Neural progenitor cell (in vitro differentiated cells): ENCODE results near the gene MYO18B. TPM values are rescaled to one million over a fixed set of nuclear protein-coding genes. Genes with fewer than 3 reads are reported as not detected.

ENCODE experiments used
- DNase-seq: peaks from one replicate; pipeline ENCODE4 v3.0.0-alpha.2; 2016; ENCODE audit warnings: low spot score
- H2AFZ ChIP-seq: fragments of 200-600 bp; sonication (generic); replicated peaks from 2 replicates; pipeline ENCODE4 v1.6.1; 2016; ENCODE audit warnings: antibody characterized with exemption
- H3F3A ChIP-seq: fragments of 200-600 bp; sonication (generic); 2 replicates; pipeline ENCODE4 v1.6.1; 2016; ENCODE audit warnings: antibody characterized with exemption, low read depth
- H3K27ac ChIP-seq: fragments of 200-600 bp; sonication (generic); 2 replicates; pipeline ENCODE4 v1.5.1; 2016; ENCODE audit warnings: mild to moderate bottlenecking
- H3K27me3 ChIP-seq: fragments of 200-600 bp; sonication (generic); 2 replicates; pipeline ENCODE4 v1.6.1; 2016; ENCODE audit warnings: mild to moderate bottlenecking, moderate library complexity
- H3K36me3 ChIP-seq: fragments of 200-600 bp; sonication (generic); 2 replicates; pipeline ENCODE4 v1.5.1; 2016
- H3K4me1 ChIP-seq: fragments of 200-600 bp; sonication (generic); 2 replicates; pipeline ENCODE4 v1.6.1; 2016; ENCODE audit warnings: mixed run types
- H3K4me2 ChIP-seq: fragments of 200-600 bp; sonication (generic); 2 replicates; pipeline ENCODE4 v1.6.1; 2016
- H3K4me3 ChIP-seq: fragments of 200-600 bp; sonication (generic); 2 replicates; pipeline ENCODE4 v1.5.1; 2016
- H3K79me2 ChIP-seq: fragments of 200-600 bp; sonication (generic); 2 replicates; pipeline ENCODE4 v1.6.1; 2016; ENCODE audit warnings: low read depth
- H3K9ac ChIP-seq: fragments of 200-600 bp; sonication (generic); 2 replicates; pipeline ENCODE4 v1.6.1; 2016
- H3K9me3 ChIP-seq: fragments of 200-600 bp; sonication (generic); 2 replicates; pipeline ENCODE4 v1.5.1; 2016; ENCODE audit warnings: low read depth
- H4K20me1 ChIP-seq: fragments of 200-600 bp; sonication (generic); 2 replicates; pipeline ENCODE4 v1.6.1; 2016; ENCODE audit warnings: low read depth
- H3K27ac Mint-ChIP-seq: 3 replicates; pipeline ENCODE4 v1.8.0; 2021; ENCODE audit warnings: mixed read lengths
- H3K27me3 Mint-ChIP-seq: 2 replicates; pipeline ENCODE4 v1.8.0; 2022; ENCODE audit warnings: low read depth, mild to moderate bottlenecking, inconsistent platforms, moderate library complexity, mixed read lengths; ENCODE audit not compliant: insufficient read depth
- H3K36me3 Mint-ChIP-seq: 3 replicates; pipeline ENCODE4 v1.8.0; 2021; ENCODE audit warnings: mixed read lengths
- H3K4me1 Mint-ChIP-seq: 3 replicates; pipeline ENCODE4 v1.8.0; 2021; ENCODE audit warnings: mixed read lengths
- H3K4me3 Mint-ChIP-seq: 3 replicates; pipeline ENCODE4 v1.8.0; 2021; ENCODE audit warnings: mild to moderate bottlenecking, moderate library complexity, mixed read lengths
- H3K9me3 Mint-ChIP-seq: 3 replicates; pipeline ENCODE4 v1.8.0; 2020; ENCODE audit warnings: mixed read lengths
- CTCF ChIP-seq: fragments of 200-600 bp; sonication (generic); IDR thresholded peaks from 2 replicates; pipeline ENCODE4 v1.5.1; 2017; ENCODE audit warnings: antibody characterized with exemption, mild to moderate bottlenecking
- EZH2 ChIP-seq: fragments of 200-600 bp; sonication (generic); IDR thresholded peaks from 2 replicates; pipeline ENCODE4 v1.6.1; 2017; ENCODE audit warnings: antibody characterized with exemption, mild to moderate bottlenecking, moderate library complexity
- EZH2phosphoT487 ChIP-seq: fragments of 200-600 bp; sonication (generic); IDR thresholded peaks from 2 replicates; pipeline ENCODE4 v1.6.1; 2017; ENCODE audit warnings: antibody characterized with exemption
- total RNA-seq: library from RNA; depleted of rRNA; stranded (reverse); fragments of >200 nt; gene quantifications from 2 replicates; pipeline ENCODE4 v1.2.3, GENCODE V29; 2015; ENCODE audit warnings: low replicate concordance

MYO18B gene
- total RNA-seq, 1 donor from 2014 or later, result not detected

- H3K36me3 Mint-ChIP-seq, result no peaks in the 10 kb centered on the region
- H3K4me3 Mint-ChIP-seq, result no peak overlapping the region
- no peak overlapping the region for H2AFZ ChIP-seq
- H3K4me2 ChIP-seq, result no peak overlapping the region
- no peaks in the 10 kb centered on the region for H3K4me1 ChIP-seq
- no peaks in the 10 kb centered on the region for H3K79me2 ChIP-seq
- H4K20me1 ChIP-seq, result no peaks in the 10 kb centered on the region
- H3K9ac ChIP-seq, result no peak overlapping the region
- peaks cover 8% of the 10 kb centered on the region for H3K4me1 Mint-ChIP-seq
- TF ChIP-seq CTCF (peak; percentile 82), EZH2 (no peak), EZH2phosphoT487 (no peak)
- H3K9me3 Mint-ChIP-seq, result no peaks in the 10 kb centered on the region
- no peaks in the 10 kb centered on the region for H3K9me3 ChIP-seq
- H3K27ac ChIP-seq, result no peak overlapping the region
- no peak overlapping the region for H3K27ac Mint-ChIP-seq
- H3K4me3 ChIP-seq, result no peak overlapping the region
- H3K27me3 Mint-ChIP-seq, result peaks cover 3% of the 10 kb centered on the region
- H3F3A ChIP-seq, result no peaks in the 10 kb centered on the region
- no peaks in the 10 kb centered on the region for H3K27me3 ChIP-seq
- peak; percentile 71 for DNase-seq
- no peaks in the 10 kb centered on the region for H3K36me3 ChIP-seq
Observed at GRCh38 chr22:25774575-25775026, 32.6 kb downstream of the MYO18B start.

- Histone ChIP-seq H3K79me2 (no peaks in the 10 kb centered on the region), H2AFZ (no peak overlapping the region), H4K20me1 (no peaks in the 10 kb centered on the region), H3K4me2 (no peak overlapping the region), H3K36me3 (no peaks in the 10 kb centered on the region), H3K4me3 (no peak overlapping the region), H3K9me3 (no peaks in the 10 kb centered on the region), H3K9ac (no peak overlapping the region), H3K27me3 (no peaks in the 10 kb centered on the region), H3F3A (no peaks in the 10 kb centered on the region), H3K27ac (no peak overlapping the region), H3K4me1 (no peaks in the 10 kb centered on the region)
- Mint-ChIP-seq H3K27me3 (peaks cover 3% of the 10 kb centered on the region), H3K36me3 (no peaks in the 10 kb centered on the region), H3K4me1 (peaks cover 8% of the 10 kb centered on the region), H3K27ac (peak overlapping the region; percentile 2), H3K9me3 (no peaks in the 10 kb centered on the region), H3K4me3 (no peak overlapping the region)
- peak; percentile 54 for DNase-seq
- TF ChIP-seq EZH2 (no peak), CTCF (no peak), EZH2phosphoT487 (no peak)
Observed at GRCh38 chr22:25775531-25775930, 33.5 kb downstream of the MYO18B start.

GRCh38 chr22:25777411-25777810 lies 35.4 kb downstream of the MYO18B start:
- H3K36me3 ChIP-seq, result no peaks in the 10 kb centered on the region
- no peak overlapping the region for H3K9ac ChIP-seq
- H2AFZ ChIP-seq, result no peak overlapping the region
- H3K27me3 ChIP-seq, result no peaks in the 10 kb centered on the region
- Mint-ChIP-seq H3K36me3 (no peaks in the 10 kb centered on the region), H3K4me3 (no peak overlapping the region), H3K27ac (no peak overlapping the region), H3K9me3 (no peaks in the 10 kb centered on the region), H3K27me3 (no peaks in the 10 kb centered on the region), H3K4me1 (peaks cover 8% of the 10 kb centered on the region)
- no peak overlapping the region for H3K4me3 ChIP-seq
- TF ChIP-seq EZH2phosphoT487, result no peak
- no peak for DNase-seq
- no peak overlapping the region for H3K4me2 ChIP-seq
- no peak overlapping the region for H3K27ac ChIP-seq
- no peaks in the 10 kb centered on the region for H3K9me3 ChIP-seq
- H3K79me2 ChIP-seq, result no peaks in the 10 kb centered on the region
- H3K4me1 ChIP-seq, result no peaks in the 10 kb centered on the region
- no peaks in the 10 kb centered on the region for H3F3A ChIP-seq
- H4K20me1 ChIP-seq, result no peaks in the 10 kb centered on the region

GRCh38 chr22:25777870-25778269 lies 35.9 kb downstream of the MYO18B start:
- H3K36me3 ChIP-seq, result no peaks in the 10 kb centered on the region
- H3K79me2 ChIP-seq, result no peaks in the 10 kb centered on the region
- H3K4me1 ChIP-seq, result no peaks in the 10 kb centered on the region
- H3K27ac Mint-ChIP-seq, result no peak overlapping the region
- no peak overlapping the region for H3K4me3 ChIP-seq
- no peak overlapping the region for H3K4me3 Mint-ChIP-seq
- H3K27ac ChIP-seq, result no peak overlapping the region
- H2AFZ ChIP-seq, result no peak overlapping the region
- no peaks in the 10 kb centered on the region for H4K20me1 ChIP-seq
- H3F3A ChIP-seq, result no peaks in the 10 kb centered on the region
- no peak overlapping the region for H3K4me2 ChIP-seq
- TF ChIP-seq EZH2phosphoT487, result no peak
- TF ChIP-seq CTCF, result peak; percentile 43
- no peaks in the 10 kb centered on the region for H3K36me3 Mint-ChIP-seq
- H3K4me1 Mint-ChIP-seq, result peaks cover 8% of the 10 kb centered on the region
- H3K9ac ChIP-seq, result no peak overlapping the region
- H3K9me3 Mint-ChIP-seq, result no peaks in the 10 kb centered on the region
- H3K27me3 ChIP-seq, result no peaks in the 10 kb centered on the region
- DNase-seq, result peak; percentile 45
- no peaks in the 10 kb centered on the region for H3K27me3 Mint-ChIP-seq
- no peaks in the 10 kb centered on the region for H3K9me3 ChIP-seq
